ENCODE measurements around the gene CARD10.

CARD10 gene, protein sequence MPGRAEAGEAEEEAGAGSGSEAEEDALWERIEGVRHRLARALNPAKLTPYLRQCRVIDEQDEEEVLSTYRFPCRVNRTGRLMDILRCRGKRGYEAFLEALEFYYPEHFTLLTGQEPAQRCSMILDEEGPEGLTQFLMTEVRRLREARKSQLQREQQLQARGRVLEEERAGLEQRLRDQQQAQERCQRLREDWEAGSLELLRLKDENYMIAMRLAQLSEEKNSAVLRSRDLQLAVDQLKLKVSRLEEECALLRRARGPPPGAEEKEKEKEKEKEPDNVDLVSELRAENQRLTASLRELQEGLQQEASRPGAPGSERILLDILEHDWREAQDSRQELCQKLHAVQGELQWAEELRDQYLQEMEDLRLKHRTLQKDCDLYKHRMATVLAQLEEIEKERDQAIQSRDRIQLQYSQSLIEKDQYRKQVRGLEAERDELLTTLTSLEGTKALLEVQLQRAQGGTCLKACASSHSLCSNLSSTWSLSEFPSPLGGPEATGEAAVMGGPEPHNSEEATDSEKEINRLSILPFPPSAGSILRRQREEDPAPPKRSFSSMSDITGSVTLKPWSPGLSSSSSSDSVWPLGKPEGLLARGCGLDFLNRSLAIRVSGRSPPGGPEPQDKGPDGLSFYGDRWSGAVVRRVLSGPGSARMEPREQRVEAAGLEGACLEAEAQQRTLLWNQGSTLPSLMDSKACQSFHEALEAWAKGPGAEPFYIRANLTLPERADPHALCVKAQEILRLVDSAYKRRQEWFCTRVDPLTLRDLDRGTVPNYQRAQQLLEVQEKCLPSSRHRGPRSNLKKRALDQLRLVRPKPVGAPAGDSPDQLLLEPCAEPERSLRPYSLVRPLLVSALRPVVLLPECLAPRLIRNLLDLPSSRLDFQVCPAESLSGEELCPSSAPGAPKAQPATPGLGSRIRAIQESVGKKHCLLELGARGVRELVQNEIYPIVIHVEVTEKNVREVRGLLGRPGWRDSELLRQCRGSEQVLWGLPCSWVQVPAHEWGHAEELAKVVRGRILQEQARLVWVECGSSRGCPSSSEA

DNA sequence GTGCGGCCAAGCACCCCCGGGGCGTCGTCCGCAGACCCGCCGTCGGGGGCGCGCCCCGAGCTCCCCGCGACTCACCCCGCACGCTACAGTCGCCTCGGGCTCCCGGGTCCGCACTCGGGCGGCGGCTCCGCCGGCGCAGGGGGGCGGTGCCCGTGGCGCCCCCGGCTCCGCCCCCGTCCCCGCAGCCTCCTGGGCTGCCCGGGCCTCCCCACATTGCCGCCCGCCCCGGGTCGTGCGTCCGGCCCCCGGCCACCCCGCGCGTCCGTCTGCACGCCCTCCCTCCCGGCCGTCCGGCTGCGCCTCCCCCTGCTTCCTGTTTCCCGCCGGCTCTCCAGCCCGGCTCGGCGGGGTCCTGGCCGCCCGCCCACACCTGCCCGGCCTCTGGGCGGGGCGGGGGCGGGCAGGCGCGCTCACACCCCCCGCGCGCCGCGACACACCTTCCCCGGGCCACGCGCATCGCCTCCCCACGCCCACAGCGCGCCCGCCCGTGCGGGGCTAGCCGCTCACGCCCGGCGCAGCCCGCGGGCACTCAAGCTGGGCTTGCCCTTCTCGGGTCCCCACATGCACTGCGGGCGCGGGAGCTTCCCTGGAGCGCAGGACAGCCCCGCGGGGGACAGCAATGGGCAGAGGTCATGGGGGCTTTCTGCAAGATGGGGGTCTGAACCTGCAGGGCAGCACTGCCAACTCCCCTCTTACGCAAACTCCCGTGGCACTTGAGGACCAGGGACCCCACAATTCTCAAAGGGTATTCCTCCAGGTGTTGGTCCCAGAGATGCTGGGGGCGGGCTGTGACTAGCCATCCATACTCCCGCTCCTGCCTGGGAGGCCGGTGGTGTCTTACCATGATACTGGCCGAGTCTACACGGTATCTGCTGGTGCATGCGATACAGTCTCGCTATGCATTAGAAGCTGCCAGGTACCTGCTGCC lies at the start of gene CARD10:
Gene CARD10 (minus strand): TSS at position 148 of the 928 bp plus-strand sequence. CDS start 215 bp downstream, outside the sequence.
- no peak for DNase-seq (ENCODE audit: low read depth in 2 of 2)

DNA sequence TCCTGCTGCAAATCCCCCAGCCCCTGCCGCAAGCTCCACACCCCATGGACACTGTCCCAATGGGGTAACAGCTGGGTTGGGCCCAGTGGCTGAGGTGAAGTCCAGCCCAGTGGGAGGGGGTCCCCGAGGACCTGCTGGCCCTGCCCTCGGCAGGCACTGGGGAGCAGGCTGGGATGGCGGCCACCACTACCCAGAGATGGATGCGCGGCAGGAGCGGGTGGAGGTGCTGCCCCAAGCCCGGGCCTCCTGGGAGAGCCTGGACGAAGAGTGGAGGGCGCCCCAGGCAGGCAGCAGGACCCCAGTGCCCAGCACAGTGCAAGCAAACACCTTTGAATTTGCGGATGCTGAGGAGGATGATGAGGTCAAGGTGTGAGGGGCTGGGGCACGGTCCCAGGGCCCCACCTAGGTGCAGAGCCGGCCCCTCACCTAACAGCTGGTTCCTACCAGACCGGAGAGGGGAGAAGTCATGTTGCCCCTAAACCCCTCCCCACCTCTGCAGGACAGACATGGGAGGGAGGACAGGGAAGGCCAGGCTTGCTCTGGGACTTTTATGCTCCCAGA lies 49.3 kb upstream of the CARD10 start:
- DNase-seq (ENCODE audit: low read depth in 2 of 2) = no peak

DNA sequence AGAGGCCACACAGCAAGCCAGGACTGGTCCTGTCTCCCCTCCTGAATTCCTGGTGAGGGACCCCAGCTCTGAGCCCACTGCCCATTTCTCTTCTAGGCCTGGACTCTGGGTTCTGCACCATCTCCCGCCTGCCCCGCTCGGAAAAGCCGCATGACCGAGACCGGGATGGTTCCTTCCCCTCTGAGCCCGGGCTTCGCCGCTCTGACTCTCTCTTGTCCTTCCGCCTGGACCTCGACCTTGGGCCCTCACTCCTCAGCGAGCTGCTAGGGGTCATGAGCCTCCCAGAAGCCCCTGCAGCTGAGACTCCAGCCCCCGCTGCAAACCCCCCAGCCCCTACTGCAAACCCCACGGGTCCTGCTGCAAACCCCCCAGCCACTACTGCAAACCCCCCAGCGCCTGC lies 48.8 kb upstream of the CARD10 start:
- DNase-seq (ENCODE audit: low read depth in 2 of 2) = no peak

DNA sequence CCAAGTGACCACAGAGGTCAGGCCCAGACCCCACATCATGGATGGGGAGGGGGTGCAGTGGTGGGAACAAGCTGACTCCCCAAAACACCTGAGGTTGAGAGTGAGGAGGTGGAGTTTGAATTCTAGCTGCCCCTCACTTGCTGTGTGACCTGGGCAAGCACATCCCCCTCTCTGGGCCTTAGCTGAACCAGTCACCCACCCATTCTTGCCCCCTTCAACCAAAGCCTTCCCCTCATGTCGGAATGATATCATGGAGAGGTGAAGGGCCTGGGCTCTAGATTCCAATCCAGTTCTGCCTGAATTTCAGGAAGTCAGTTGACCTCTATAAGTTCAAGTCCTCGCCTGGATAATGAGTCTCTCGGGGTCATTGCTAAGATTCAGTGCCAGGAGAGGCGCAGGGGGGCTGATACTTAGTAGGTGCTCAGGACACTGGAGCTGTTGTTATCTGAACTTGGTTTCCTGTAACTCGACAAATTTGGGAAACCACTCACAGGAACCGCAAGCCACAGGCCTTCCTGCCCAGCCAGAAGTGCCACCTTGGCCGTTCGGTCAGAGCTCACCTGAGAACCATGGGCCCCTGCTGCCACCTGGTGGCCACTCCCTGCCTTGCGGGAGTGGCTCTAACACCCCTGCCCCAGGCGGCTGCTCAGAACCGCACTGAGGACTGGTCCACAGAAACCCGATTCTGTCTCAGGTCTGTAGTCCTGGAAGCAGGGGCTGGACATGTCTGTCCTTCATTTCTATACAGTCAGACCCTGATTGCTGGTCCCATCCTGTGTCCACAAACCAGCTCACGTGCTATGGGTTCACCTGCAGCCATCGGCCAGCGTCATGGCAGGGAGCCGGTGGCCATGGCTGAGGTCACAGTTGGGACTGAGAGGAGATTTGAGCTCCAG lies 47.9 kb upstream of the CARD10 start:
- no peak for DNase-seq (ENCODE audit: low read depth in 2 of 2)

DNA sequence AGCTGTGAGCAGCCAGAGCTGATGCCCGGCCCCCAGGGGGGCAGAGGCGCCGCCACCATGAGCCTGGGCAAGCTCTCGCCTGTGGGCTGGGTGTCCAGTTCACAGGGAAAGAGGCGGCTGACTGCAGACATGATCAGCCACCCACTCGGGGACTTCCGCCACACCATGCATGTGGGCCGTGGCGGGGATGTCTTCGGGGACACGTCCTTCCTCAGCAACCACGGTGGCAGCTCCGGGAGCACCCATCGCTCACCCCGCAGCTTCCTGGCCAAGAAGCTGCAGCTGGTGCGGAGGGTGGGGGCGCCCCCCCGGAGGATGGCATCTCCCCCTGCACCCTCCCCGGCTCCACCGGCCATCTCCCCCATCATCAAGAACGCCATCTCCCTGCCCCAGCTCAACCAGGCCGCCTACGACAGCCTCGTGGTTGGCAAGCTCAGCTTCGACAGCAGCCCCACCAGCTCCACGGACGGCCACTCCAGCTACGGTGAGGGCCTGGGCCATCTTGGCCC lies 47.2 kb upstream of the CARD10 start:
- DNase-seq (ENCODE audit: low read depth in 2 of 2) = no peak

DNA sequence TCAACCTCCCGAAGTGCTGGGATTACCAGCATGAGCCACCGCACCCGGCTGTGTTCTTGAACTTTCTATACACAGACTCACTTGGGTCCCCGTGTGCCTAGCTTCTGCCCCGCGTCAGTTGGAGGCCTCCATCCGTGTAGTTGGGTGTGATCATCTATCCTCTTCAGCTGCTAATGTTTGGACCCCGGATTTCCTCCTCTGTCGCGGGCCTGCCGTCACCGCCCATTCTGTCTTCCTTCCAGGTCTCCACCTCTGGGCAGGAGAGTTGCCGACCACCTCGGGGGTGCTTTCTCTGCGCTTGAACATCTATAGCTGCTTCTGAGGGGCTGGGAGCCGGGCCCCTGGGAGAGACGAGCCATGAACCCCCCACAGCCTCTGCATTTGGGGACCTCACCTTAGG lies 46.6 kb upstream of the CARD10 start:
- DNase-seq (ENCODE audit: low read depth in 2 of 2) = no peak

DNA sequence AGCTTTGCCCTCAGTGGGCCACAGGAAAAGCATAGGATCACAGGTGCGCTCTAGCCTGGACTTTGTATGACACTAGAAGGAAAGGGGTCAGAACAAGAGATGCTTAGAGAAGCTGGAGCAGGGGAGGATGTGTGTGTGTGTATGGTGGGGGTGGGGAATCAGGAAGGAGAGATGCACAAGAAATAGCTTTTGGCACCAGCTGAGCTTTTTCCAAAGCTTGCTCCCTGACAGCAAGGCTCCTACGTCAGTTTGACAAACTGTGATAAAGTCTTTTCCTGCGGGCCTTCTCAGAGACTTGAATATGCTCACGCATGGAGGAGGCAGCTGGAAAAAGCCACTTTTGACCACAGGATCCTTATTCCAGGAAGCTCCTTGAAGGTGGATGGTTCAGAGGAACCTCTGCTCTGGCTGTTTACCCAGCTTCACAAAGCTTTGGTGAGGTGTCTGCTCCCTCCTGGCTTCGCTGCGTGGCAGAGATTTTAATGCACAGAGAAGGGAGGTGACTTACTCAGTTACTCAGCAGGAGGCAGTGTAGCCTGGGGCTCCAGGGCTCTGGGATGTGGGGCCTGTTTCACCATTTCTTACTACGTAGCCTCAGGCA lies 45.0 kb upstream of the CARD10 start:
- DNase-seq (ENCODE audit: low read depth in 2 of 2) = no peak

DNA sequence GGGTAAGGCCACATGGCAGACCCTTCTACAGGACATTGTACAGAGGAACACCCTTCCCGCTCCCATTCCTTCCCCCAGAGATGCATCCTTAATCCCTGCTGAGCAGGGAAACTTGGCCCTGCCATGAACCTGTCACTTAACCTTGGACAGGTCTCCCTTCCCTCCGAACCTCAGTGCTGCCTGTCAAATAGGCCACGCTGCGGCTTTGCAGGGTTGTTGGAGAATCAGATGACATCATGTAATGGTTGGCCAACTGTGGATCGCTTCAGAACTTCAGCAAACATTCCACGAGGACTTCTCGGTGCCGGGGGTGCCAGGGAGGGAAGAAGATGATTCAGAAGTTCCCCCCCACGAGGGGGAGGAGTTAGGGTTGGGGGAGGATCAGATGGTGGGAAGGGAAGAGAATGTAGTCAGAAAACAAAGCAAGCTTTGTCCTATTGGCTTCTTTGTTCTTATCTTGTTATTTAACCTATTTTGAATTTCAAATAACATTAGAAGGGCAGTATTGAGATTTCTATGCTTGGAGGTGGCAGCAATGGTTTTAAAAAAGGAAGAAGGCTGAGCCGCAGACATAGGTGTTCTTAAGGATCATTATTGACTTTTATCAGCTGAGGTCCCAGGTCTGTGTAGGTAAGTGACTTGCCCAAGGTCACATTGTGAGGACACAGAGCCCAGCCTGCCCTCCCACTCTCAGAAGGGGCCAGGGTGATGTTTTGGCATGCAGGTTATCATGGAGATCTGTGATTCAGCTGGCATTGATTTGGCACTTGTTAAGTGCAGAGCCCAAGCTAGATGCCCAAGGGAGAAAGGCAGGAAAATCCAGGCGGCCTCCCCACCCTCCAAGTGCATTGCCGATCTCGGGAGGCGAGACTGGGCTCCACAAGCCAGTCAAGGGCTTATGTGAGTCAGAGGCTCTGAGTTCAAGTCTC lies 44.2 kb upstream of the CARD10 start:
- DNase-seq (ENCODE audit: low read depth in 2 of 2) = peak; percentile 71 to 73

DNA sequence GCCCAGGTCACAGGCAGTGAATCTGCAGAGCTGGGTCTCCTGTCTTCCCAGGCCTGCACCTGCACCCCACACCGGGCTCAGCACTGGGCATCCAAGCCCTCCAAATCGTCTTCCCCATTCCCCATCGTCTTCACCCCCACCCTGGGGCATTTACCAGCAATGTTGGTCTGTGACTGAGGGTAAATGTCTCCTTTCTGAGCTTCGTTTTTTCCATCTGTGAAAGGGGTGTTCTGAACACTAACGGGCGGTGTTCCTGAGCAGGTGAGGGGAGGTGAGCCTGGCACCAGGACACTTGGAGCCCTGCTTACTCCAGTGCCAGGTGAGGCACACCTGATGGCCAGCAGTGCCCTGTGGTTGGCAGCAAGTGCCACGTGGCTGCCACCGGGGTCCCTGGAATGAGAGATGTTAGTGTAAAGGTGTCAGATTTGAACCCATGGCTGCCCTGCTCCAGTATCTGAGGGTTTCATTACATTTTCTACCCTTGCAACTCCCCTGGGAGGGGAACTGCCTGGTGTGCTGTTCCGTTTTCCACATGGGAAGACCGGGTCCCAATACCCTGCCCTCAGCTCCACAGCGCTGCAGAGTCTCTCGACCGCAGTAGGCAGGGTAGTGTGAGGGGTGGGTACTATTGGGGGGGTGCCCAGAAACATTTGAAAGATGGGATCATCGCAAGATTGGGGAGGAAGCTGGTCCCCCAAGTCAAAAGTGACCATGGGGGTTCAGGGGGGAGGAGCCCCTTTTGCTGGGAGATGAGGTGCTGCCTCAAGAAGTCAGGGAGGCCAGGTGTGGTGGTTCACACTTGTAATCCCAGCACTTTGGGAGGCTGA lies 43.0 kb upstream of the CARD10 start:
- no peak for DNase-seq (ENCODE audit: low read depth in 2 of 2)

DNA sequence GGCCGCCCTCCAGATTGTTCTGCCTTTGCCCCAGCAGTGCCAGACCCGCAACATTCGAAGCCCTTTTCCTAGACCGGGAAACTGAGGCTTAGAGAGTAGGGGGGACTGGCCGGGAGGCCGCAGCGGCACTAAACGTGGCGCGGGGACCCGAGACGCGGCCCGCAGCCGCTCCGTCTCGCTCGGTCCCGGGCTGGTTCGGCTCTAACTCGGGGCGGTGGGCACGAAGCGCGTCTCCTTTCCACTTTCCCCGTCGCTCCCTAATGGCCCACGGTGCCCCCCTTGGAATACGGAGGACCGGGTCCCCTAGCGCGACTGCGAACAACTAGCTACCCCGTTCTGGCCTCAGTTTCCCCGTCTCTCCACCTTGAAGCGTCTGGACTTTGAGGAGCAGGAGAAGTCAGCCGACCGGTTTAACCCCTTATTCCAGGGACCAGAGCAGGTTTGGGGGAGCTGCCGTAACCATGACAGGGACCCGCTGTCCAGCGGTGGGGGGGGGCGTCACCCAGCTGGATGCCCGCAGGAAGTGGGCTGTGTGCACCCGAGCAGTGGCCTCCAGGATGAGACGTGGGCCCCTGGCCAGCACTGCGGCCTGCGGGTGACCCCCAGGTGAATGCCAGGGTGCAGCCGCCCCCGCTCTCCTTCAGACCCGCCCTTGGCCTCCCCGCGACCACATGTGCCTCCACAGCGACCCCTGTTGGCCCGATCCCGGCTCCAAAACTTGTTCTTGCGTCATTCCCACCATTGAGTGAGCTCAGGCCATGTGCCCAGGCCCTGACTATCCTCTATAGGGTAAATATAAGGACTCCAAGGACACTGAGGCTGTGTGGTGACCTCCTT lies 42.2 kb upstream of the CARD10 start:
- DNase-seq (ENCODE audit: low read depth in 2 of 2) = peak; percentile 65 to 66

DNA sequence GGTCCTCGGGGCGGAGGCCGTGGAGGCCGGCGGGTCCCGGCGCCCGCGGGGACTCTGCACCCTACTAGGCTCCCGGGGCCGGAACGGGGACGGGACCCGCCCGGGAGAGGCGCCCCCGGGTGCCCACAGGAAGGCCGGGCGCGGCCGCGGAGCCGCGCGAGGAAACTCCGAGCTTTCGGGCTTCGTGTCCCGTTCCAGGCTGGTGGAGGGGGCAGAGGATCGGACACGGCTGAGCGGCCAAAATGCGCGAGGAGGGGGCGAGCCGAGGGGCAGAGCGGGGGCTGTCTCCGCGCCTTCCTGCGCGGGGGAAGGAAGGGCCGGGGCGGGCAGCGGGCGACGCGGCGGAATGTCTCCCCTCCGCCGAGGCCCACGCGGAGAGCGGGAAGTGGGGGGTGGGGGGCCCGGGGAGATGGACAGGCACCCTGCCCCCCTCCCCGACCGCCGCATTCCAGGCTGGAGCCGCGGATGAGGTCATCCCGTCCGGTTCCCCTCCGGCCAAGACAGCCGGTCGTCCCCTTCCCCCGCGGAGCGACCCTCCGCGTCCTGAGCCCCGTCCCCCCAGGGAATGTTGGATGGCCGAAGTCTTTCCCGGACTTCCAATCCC lies 41.5 kb upstream of the CARD10 start:
- no peak for DNase-seq (ENCODE audit: low read depth in 2 of 2)

DNA sequence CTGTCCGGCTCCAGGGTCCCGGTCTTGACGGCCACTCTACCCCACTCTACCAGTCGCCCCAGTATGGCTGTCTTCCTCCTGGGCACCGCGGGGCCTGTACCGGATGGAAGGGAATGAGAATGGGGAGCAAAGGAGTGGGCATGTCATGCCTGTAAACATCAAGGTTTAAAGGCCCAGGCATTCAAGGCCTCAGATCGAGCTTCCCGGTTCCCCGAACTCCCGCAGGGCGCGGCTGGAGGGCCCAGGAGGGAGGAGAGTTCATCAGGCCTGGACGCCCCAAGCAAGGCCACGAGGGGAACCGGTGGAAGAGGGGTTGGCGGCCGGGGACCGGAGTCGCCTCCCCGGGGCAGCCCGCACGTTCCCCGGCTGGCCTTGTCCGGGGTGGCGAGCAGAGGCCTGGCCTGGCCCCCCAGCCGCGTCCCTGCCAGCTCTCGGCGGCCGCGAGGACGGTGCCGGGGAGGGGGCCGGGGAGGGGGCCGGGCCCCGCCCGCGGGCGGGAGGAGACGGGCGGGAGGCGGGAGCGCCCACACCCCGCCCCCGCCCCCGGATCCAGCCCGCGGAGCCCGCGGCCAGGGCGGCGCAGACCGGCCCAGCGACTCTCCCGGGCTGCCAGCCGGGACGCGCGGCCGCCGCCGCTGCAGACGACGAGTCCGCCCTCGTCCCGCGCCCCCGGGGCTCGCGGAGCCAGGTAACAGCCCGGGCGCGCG lies 40.8 kb upstream of the CARD10 start, which contains the start of gene CDC42EP1:
Gene CDC42EP1 (plus strand): TSS at position 580 of the 707 bp plus-strand sequence. CDS start 5,870 bp downstream, outside the sequence.
- no peak for DNase-seq (ENCODE audit: low read depth in 2 of 2)

DNA sequence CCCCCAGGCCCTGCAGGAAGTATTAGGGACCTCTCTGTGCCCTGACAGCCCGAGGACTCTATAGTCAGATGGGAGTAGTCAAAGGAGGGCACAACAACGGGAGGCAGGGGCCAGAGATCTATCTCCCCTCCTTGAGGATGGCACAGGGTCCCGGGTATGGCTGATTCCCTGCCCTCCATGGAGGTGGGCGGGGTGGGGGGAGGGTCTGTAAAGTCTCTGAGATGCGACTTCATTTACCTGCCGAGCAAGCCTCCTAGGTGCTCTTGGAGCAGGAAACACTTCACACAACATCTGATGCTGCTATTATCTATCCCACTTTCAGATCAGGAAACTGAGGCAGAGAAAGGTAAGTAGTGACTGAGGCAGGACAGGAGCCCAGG lies 40.3 kb upstream of the CARD10 start:
- DNase-seq (ENCODE audit: low read depth in 2 of 2) = no peak

DNA sequence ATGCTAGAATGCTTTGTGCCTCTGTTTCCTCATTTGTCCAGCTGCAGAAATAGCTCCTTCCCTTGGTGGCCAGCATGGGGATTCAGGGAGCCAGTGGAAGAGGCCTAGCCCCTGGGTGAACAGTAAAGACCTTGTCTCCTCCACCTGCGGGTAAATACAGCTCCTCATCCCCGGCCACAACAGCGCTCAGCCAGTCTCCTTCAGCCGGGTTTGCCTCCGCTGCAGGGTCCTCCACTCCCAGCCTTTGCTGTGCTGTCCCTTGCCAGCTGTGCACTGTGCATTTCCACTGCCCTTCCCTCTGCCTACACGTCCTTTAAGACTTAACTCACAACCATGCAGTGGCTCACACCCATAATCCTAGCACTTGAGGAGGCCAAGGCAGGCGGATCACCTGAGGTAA lies 39.6 kb upstream of the CARD10 start:
- no peak for DNase-seq (ENCODE audit: low read depth in 2 of 2)

DNA sequence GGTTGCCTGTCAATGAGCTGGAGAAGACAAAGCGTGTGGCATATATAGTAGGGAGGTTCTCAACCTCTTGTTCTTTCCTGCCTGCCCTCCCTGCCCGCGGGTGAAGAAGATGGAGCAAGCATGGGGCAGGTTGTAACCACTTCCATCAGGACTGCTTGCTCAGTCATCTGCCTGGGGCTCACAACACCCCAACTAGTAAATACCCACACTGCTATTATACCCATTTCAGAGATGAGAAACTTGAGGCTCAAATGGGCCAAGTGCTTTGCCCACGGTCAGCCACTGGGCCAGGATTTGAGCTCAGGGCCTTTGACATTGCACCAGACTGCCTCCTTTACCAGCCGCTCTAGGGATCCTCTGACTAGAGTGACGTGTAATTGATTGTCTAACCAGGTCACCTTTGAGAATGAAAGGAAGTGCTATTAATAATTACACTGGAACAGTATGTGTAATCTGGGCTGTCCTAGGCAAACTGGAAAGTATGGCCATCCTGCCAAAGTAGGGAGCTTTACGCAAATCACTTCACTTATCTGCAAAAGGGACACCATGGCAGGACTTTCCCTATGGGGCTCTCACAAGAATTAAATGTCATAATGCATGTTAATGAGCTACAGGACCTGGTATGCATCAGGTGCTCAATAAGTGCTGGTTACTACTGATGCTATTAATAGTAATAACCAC lies 38.2 kb upstream of the CARD10 start:
- DNase-seq (ENCODE audit: low read depth in 2 of 2) = no peak
